Frontal cortex (tissue), 4 donors: Measurements from ENCODE around the gene COL9A3. TPM values are rescaled to one million over a fixed set of nuclear protein-coding genes. Genes with fewer than 3 reads are reported as not detected.
"Not testable (repeated sequence)": the region's sequence is repeated elsewhere in the genome, so short reads cannot be mapped to it uniquely, and the experiment has no call there.

ENCODE experiments used
- DNase-seq, 2 donors: peaks; one replicate each; pipeline ENCODE4 v3.0.0; 2012; ENCODE audit warnings: low spot score in 2 of 2
- FAIRE-seq: peaks from 2 replicates; lab custom pipeline; 2012; peaks lifted over from hg19 to GRCh38; lab: Jason Lieb, UNC
- total RNA-seq: library from RNA; depleted of rRNA; stranded (reverse); fragments of >200 nt; gene quantifications from one replicate; pipeline ENCODE4 v1.2.3, GENCODE V29; 2014
- donor health status: control.
- donor health status: control.
- donor health status: control.

Gene COL9A3
- total RNA-seq, 1 donor from 2014 or later = 10.2 TPM

DNA sequence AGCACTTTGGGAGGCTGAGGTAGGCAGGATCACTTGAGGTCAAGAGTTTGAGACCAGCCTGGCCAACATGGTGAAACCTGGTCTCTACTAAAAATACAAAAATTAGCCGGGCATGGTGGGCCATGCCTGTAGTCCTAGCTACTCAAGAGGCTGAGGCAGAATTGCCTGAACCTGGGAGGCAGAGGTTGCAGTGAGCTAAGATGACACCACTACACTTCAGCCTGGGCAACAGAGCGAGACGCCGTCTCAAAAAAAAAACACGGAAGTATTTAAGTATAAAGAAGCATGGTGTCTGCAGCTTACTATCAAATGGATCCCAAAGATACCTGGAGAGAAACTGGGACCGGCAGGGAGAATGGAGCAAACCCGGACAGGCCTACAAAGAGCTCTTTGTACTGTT lies 32.1 kb downstream of the COL9A3 start:
- not testable (repeated sequence) for DNase-seq, FAIRE-seq

DNA sequence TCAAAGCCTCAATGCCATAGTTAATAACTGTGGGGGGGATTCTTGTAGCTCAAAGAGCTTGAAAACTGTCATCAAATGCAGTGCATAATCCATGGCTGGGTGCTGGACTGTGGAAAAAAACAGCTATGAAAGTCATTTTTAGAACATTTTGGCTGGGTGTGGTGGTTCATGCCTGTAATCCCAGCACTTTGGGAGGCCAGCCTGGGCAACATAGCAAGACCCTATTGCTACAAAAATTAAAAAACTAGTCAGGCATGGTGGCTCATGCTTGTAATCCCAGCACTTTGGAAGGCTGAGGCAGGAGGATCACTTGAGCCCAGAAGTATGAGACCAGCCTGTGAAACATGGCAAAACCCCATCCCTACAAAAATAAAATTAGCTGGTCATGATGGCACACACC lies 32.6 kb downstream of the COL9A3 start:
- DNase-seq (no peak), FAIRE-seq (no peak)

DNA sequence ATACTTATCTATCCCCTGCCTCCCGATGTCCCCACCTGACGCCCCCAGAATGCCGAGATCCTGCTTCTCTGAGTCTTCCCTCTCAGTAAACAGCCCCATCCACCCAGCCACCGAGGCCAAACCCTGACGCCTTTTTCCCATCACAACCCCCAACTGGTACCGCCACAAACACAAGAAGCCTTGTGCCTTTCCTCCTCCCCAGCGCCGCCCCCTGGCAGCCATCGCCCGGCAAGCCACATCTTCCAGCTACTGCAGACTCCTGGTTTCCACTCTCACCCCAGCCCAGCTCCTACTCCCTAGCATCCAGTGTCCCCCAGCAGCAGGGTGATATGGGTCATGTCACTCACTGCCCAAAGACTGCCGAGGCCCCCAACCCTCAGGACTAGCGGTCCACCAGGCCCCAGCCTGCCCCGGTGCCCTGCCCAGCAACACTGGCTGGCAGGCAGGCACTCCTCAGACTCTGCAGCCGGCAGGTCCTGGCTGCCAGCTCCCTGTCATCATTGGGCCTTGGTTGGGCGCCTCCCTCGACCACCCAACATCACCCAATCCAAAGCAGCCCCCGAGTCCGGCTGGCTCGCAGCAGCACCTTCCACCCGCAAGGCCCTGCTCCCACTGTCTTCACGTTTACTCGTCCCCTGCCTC lies 33.6 kb downstream of the COL9A3 start:
- DNase-seq (no peak), FAIRE-seq (no peak)

DNA sequence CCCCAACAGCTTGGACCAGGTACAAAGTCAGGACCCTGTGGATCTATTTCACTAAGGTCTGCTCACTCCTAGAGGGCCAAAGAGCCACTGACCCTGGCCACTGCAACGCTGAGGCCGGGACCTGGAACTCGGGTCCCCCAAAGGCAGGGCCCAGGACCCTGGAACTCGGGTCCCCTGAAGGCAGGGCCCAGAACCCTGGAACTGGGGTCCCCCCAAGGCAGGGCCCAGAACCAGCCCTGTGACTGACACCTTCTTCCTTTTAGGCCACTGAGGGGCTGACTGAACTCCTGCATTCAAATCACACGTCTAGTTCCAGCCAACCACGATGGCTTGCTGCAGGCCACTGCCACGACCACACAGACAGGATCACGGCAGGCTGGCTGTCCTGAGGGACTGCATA lies 35.3 kb downstream of the COL9A3 start:
- DNase-seq (no peak), FAIRE-seq (no peak)

- no peak for FAIRE-seq
- no peak for DNase-seq
These were observed 36.0 kb downstream of the COL9A3 start for GRCh38 chr20:62852841-62853240.

DNA sequence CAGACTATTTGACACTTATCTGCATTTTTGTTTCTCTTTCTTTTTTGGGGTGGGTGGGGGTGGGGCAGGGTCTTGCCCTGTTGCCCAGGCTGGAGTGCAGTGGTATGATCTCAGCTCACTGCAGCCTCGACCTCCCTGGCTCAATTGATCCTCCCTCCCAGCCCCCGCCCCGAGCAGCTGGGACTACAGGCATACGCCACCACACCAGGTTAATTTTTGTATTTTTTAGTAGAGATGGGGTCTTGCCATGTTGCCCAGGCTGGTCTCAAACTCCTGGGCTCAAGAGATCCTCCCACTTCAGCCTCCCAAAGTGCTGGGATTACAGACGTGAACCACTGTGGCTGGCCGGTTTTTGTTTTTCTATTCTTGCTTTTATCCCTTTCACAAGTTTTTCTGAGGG lies 36.5 kb downstream of the COL9A3 start:
- not testable (repeated sequence) for FAIRE-seq, DNase-seq

DNA sequence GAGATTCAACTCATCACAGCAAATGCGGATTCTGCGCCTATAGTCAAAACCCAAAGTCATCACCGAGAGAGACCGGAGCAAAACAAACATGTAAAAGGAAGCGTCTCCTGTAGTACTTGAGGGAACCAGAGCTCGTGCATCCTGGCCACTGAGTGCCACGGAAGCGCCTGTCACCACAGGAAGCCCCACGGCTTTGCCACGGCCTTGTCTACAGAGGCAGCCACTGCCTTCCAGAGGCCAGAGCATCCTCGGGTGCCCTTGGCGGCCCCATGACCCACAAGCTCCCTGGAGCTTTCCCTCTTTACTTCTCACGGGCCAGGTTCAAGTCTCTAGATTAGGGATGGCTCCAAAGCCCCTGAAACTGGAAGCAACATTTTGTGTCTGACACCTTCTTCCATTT lies 37.3 kb downstream of the COL9A3 start:
- no peak for DNase-seq
- FAIRE-seq = no peak

GRCh38 chr20:62855120-62855519 lies 38.3 kb downstream of the COL9A3 start:
- DNase-seq (no peak), FAIRE-seq (no peak)

DNA sequence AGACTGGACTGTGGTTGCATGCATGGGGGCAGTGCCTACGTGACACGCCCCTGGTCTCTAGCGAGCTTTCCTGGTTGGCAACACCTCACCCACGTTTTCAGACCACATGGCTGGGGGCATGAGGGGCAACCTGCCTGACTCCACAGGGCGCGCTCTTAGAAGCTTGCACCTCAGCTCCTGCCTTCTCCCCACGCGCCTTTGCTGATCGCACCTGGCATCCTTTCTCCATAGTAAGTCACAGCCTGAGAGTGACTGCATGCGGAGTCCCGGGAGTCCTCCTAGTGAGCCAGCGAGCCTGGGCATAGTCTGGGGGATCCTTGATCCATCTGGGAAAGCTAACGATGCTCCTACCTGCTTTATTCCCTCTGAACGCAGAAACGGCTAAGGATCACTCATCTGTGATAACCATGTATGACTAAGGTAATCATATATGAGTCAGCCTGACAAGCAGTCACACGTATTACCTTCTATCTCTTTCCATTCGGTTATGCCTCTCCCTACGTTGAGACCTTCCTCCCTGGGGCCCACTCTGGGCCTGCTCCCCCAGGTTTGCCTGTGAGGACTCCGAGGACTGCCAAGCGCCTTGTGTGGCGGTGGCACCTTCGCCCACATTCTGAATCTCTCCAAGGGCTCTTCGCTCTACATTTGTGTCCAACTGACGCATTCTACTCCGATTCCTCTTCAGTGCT lies 40.2 kb downstream of the COL9A3 start:
- FAIRE-seq = no peak
- no peak for DNase-seq

- DNase-seq = no peak
- no peak for FAIRE-seq
These were observed 41.4 kb downstream of the COL9A3 start for GRCh38 chr20:62858058-62858830.

- DNase-seq (no peak), FAIRE-seq (no peak)
These were observed 42.9 kb downstream of the COL9A3 start for GRCh38 chr20:62859721-62860120.

GRCh38 chr20:62860391-62860923 lies 43.6 kb downstream of the COL9A3 start:
- no peak for DNase-seq
- no peak for FAIRE-seq

GRCh38 chr20:62860924-62861691 lies 44.3 kb downstream of the COL9A3 start:
- no peak for FAIRE-seq
- DNase-seq = no peak

- DNase-seq (peak; percentile 94 to 95), FAIRE-seq (no peak)
These were observed 45.0 kb downstream of the COL9A3 start, which contains the start of gene TCFL5 for GRCh38 chr20:62861726-62862336. Gene TCFL5 (minus strand): TSS chr20:62861822. CDS start chr20:62861670, 152 bp downstream.

DNA sequence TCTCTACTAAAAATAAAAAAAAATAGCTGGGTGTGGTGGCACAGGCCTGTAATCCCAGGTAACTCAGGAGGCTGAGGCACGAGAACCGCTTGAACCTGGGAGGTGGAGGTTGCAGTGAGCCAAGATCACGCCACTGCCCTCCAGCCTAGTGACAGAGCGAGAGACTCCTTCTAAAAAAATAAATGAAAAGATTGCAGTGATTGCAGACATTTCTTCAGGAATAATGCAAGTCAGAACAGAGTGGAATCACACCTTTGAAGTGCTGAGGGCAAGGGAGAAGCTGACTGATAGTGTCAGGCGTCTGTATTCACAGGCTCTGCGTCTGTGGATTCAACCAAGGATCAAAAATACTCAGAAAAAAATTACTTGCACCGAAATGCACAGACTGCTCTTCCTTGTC lies 47.4 kb downstream of the COL9A3 start:
- FAIRE-seq = no peak
- DNase-seq = no peak

GRCh38 chr20:62872184-62872847 lies 55.5 kb downstream of the COL9A3 start:
- no peak for FAIRE-seq
- DNase-seq = no peak

DNA sequence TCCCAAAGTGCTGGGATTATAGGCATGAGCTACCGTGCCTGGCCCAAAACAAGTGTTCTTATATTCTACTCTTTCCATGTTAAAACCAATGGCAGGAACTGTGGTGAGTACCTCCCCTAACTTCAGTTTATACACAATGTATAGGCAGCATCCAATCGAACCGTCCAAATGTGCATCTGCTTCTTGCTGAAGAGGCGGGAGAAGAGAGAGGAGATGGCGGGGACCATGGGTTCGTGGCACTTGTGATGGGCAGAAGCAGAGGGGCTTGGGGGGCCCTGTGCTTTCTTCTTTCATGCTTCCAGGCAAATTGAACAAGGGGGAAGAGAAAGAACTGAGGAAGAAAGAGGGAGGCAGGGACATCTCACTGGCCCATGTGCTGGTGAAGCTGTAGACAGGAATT lies 56.0 kb downstream of the COL9A3 start:
- FAIRE-seq = no peak
- DNase-seq = no peak

GRCh38 chr20:62873280-62873679 lies 56.4 kb downstream of the COL9A3 start:
- FAIRE-seq (no peak), DNase-seq (no peak)

- DNase-seq, FAIRE-seq: not testable (repeated sequence)
These were observed 56.8 kb downstream of the COL9A3 start for GRCh38 chr20:62873681-62874031.
